Hindlimb muscle (tissue), 1 donor: Measurements from ENCODE around the gene ARMS2. TPM values are rescaled to one million over a fixed set of nuclear protein-coding genes. Genes with fewer than 3 reads are reported as not detected.

Source experiments
- DNase-seq: peaks from one replicate; pipeline ENCODE4 v3.0.0-alpha.2; 2013
- polyA plus RNA-seq: library from polyadenylated mRNA; unstranded; fragments of 120-200 nt; gene quantifications from one replicate; pipeline ENCODE4 v1.2.1, GENCODE V29; 2013; ENCODE audit not compliant: insufficient read length

ARMS2 gene
- polyA plus RNA-seq, 1 donor, result not detected

GRCh38 chr10:122473116-122473515 is 18.7 kb downstream of the ARMS2 start:
- no peak for DNase-seq

- DNase-seq, result no peak
Observed at GRCh38 chr10:122474131-122474818, 19.8 kb downstream of the ARMS2 start.

- DNase-seq, result peak; percentile 70
Observed at GRCh38 chr10:122475100-122475499, 20.6 kb downstream of the ARMS2 start.

- DNase-seq, result no peak
Observed at GRCh38 chr10:122475591-122476332, 21.3 kb downstream of the ARMS2 start.

- no peak for DNase-seq
Observed at GRCh38 chr10:122476333-122476695, 21.9 kb downstream of the ARMS2 start.

- no peak for DNase-seq
Observed at GRCh38 chr10:122477436-122477835, 23.0 kb downstream of the ARMS2 start.

GRCh38 chr10:122478971-122479370 is 24.5 kb downstream of the ARMS2 start:
- DNase-seq, result no peak

GRCh38 chr10:122480146-122480833 is 25.8 kb downstream of the ARMS2 start:
- DNase-seq, result no peak

GRCh38 chr10:122481296-122482056 is 27.0 kb downstream of the ARMS2 start:
- no peak for DNase-seq

- no peak for DNase-seq
Observed at GRCh38 chr10:122484276-122485060, 30.0 kb downstream of the ARMS2 start.

- DNase-seq, result no peak
Observed at GRCh38 chr10:122485670-122486069, 31.2 kb downstream of the ARMS2 start.

GRCh38 chr10:122486406-122487080 is 32.1 kb downstream of the ARMS2 start:
- no peak for DNase-seq

GRCh38 chr10:122487174-122487765 is 32.8 kb downstream of the ARMS2 start:
- no peak for DNase-seq

GRCh38 chr10:122490268-122490667 is 35.8 kb downstream of the ARMS2 start:
- no peak for DNase-seq

- no peak for DNase-seq
Observed at GRCh38 chr10:122490786-122491680, 36.6 kb downstream of the ARMS2 start.

GRCh38 chr10:122492006-122492405 is 37.6 kb downstream of the ARMS2 start:
- DNase-seq, result no peak

GRCh38 chr10:122492999-122493481 is 38.6 kb downstream of the ARMS2 start:
- DNase-seq, result peak; percentile 92

GRCh38 chr10:122493761-122494160 is 39.3 kb downstream of the ARMS2 start:
- DNase-seq, result no peak

- DNase-seq, result no peak
Observed at GRCh38 chr10:122494173-122494820, 39.8 kb downstream of the ARMS2 start.
